Measurements from ENCODE around the gene SERINC4.
A peak's percentile ranks its signal among the peaks of the same experiment; 100 is the strongest.

The SERINC4 gene

DNA sequence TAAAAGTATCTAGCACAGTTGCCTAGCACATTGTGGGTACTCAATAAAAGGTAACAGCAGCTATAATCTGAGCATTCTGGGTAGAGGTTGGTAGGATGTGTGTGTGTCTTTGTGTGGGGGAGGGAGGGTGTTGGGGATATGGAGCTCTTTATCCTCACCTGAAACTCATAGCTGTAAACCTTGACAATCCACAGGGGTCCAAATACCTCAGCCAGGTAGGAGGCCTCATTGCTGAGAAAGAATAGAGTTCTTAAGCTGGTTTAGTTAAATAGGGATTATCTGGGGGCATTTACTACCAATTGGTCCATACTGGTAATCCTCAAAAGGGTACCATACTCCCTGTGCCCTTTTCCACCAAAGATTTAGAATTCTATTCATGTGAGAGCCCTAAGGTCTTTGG is 4.0 kb downstream of the SERINC4 start:
- no peak for DNase-seq

DNA sequence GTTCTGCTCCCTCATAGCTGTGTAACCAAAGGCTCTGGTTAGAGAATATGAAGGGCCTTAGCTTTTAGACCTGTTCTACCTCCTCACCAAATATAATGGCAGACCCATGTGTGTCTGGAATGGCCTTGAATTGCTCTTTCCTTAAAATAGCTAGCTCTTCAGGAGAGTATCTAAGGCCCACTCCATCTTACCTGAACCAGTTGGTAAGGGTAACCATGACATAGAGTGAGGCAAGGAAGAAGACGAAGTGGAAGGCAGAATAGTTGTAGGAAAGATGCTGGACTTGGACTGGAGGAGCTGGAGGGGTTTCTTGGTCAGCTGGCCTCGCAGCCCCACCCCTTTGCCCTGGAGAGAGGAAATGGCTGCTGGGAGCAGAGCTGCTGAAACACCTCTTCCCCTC is 4.8 kb downstream of the SERINC4 start:
- no peak for DNase-seq

DNA sequence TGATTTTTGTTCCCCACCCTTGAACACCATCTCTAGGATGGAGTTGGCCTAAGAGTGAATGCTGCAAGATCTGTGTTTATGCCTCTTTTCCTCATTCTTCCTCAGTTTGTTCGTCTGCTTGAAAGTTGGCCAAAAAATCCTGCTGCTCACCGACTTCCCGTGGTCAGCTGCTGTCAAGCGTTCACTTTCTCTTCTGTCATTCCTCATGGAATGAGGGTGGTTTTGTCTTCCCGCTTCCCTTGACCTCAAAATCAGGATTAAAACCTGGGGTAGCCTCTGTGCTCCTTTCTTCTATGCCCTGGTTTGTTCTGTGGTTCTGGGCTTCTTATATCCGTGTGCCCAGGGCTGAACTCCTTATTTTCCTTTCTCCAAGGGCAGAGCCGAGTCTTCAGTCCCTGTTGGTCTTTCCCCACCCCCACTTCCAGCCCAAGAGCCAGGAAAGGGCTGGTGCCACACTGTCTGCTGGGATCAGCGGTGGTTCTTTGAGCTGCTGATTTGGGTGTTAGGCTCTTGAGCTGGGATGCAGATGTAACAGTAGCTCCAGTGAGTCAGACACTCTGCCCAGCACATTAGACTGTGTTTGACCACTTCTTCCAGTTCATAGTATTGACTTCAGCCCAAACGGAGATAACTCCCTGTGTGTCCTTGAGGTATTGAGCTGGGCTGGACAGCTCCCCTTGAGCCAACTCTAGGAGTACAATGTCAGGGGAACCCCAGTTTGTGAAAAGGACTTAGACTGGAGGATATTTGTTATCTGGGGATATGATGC is 5.6 kb downstream of the SERINC4 start:
- DNase-seq: no peak

DNA sequence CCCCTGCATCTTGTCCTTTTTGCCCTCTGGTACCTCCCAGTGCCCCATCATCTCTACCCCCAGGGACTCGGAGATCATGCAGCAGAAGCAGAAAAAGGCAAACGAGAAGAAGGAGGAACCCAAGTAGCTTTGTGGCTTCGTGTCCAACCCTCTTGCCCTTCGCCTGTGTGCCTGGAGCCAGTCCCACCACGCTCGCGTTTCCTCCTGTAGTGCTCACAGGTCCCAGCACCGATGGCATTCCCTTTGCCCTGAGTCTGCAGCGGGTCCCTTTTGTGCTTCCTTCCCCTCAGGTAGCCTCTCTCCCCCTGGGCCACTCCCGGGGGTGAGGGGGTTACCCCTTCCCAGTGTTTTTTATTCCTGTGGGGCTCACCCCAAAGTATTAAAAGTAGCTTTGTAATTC is 6.4 kb downstream of the SERINC4 start:
- no peak for DNase-seq

DNA sequence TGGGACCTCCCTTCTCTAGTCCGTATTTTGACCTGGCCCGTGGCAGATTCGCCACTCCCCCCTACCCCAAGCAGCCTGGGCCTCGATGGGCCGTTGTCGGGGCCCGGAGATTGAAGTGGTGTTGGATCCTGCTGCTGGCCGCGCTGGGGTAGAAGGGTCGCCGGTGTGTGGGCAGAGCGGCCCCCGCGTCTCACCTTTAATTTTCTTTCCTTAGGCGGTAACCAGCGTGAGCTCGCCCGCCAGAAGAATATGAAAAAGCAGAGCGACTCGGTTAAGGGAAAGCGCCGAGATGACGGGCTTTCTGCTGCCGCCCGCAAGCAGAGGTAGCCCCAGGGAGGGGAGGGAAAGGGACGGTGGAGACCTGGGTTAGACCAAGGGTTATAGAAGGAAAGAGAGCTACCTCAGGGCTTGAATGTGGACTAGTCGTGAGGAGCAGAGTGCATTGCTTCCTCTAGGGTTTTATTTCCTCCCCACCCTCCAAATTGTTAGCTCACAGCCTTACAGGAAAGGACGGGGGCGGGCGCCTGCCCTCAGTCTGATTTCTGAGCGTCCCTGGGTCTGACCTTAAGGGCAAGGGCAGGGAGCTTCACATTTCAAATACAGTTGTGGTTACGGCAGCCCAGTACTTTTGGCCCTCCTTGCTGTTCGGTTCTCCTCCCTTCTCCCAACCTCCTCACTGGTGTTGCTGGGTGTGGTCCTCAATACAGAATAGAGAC is 7.1 kb downstream of the SERINC4 start:
- DNase-seq: peak; percentile 39

DNA sequence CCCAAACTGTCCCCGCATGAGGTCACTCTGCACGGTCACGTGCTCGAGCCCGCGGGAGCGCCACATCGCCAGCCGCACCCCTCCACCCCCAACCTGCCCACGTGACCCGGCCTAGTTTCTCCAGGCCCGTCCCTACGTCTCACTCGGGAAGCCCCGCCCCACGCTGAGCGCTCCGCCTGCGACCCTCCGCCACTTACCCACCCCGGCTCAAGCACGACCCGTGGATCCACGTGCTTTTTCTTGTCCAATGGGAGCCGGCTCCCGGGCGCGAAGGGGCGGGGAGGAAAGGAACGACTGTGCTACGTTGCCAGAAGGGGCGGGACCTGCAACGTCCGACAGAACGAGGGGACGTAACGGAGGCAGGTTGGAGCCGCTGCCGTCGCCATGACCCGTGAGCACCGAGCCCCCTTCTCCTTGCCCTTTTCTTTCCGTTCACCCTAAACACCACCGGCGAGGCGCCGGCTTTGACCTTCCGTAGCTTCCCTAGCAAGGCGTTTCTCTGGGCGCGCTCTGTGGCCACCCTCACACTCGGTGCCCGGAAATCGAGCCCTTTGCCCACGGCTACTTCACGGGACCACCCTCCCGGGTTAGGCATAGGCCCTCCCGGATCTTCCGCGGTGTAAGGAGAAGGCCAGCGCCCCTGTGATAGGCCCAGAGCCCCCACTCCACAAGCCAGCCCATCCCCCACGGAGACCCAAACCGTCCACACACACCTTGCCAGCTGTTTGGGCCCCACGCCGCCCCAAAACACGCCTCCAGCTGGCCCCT is 7.8 kb downstream of the SERINC4 start, which contains the start of gene SERF2:
Gene SERF2 (plus strand): TSS at position 328 of the 768 bp plus-strand sequence. CDS start 57 bp downstream, at position 385.
- peak; percentile 100 for DNase-seq

DNA sequence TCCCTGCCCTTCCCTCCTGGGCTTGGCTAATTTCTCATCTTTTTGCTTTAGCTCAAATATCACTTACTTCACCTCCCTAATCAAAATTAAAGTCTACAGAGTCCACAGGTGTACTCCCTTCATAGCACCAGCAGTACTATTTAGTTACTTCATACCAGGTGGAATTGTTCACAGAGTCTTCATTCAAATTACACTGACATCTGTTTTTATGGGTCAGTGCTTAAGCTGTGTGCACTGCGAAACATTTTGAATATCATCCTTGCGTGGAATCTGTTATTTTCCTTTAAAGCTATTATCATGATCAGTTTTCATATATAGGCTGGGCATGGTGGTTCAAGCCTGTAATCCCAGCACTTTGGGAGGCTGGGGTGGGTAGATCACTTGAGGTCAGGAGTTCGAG is 10.6 kb downstream of the SERINC4 start:
- no peak for DNase-seq

DNA sequence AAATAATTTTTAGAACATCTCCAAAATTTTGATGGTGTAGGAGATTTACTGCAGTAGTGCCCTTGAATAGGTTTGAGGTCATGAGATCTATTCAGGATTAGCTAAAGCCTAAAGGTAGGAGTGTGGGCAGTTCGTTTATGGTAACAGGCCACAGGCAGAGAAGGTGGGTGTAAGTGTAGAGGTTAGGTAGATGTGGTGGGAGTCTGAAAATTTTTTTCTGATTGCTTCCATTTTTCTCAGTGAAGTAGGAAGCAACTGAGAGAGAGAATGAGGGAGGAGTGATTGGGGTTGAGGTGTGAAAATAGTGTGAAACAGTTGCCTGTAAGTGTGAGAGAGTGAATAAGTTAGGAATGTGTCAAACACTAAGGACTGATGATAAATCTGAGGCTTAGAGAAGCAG is 21.0 kb downstream of the SERINC4 start:
- no peak for DNase-seq

DNA sequence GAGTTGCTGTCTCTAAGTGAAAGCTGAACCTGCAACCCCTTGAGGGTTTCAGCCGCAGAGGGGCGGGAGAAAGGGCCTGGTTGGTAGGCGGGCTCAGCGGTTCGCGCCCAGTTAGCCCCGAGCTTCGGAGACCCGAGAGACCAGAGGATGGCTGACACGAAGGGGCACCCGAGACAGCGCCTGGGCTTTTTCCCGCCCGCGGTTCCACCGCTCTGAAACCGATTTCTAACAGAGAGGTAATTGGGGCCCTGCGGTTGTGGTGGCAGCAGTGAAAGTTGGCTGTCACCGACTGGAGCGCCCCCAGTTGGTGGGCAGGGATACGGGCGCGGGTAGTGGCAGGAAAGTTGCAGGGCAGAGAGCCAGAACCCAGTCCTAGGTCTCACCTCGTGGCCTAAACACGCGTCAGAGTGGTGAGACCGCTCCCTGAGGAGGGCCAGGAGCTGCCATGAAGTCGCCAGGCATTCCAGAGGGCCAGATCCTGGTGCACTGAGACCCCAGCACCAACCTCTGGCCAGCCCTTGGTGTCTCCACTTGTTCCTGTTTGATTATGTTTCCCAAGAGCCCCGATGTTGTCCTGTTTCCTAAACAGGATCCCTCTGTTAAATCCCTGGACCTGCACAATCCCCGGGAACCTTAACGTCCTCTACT is 22.6 kb downstream of the SERINC4 start:
- peak; percentile 82 for DNase-seq

DNA sequence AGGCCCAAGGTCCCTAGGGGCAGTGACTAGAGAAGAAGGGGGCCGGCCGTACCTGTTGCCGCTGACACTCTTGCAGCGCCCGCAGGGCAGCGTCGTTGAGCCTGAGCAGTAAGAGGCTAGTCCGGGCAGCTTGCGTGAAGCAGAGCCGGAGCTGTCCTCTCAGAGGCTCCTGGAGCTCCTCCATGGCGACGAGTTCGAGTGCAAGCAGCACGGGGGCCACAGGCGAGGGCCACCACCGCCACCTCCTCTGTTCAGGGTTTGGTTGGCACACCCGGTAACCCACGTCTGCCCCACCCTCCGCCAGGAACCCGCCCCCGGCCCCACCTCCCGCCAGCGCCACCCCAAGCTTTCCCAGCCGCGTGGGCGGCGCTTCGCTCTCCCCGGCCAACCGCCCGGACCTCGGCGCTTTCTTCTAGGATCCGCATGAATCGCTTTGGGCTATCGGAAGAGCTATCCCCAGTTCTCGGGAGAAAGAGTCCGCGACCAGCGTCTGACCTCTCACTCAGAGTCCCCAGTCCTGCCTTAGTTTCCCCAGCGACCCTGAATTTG is 23.2 kb downstream of the SERINC4 start, which contains the start of gene ELL3:
Gene ELL3 (minus strand): TSS at position 249 of the 549 bp plus-strand sequence. CDS start 65 bp downstream, at position 184.
- peak; percentile 91 for DNase-seq

DNA sequence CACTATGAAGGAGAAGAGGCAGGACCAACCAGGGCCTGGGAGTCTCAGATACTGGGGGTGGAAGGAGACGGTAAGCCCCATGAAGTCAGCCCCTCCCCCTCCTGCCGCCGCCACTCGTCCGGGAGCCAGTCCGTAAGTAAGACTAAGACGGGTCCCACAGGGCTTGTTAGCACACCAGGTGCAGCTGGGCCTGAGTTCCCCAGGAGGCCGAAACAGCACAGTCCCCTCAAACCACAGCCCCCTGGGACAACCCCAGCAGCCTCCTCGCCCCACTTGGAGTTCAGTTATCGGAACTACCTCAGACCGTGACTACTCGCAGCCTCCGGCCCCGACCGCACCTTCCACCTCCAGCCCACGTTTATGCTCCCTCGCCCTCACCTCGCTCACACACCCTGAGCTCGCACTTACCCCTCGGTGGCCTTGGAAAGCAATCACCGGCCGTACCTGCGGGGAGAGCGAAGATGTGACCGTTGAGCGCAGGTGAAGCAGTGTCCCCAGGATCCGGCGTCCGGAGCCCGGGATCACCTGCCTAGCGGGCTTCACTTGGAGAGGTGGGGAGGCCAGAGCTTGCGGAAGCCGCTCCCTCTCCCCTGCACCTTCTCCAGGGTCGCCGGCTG is 23.8 kb downstream of the SERINC4 start:
- peak; percentile 22 for DNase-seq

DNA sequence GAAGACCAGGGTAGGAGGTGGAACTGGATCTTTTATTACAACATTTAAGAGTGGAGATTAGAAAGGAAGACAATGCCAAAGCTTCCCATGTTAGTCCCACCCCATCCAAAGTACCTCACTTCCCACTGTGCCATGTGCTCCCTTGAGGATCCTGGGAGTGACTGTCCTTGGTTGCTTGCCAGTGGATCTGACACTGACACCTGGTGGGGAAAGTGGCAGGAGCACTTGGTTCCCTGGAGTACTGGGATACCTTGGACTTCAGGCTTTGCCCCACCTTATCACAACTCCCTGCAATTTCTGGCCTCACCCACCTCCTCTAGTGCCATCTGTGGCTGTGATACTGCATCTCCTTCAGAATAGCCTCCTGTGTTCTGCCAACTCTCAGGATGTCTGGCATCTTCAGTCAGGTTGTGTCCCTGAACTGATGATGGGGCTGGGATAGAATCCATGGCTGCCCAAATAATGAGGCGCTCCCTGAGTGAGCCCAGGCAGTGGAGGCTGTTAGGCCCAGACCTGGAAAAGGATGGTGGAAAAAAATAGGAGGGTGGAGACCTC is 24.5 kb downstream of the SERINC4 start:
- no peak for DNase-seq

DNA sequence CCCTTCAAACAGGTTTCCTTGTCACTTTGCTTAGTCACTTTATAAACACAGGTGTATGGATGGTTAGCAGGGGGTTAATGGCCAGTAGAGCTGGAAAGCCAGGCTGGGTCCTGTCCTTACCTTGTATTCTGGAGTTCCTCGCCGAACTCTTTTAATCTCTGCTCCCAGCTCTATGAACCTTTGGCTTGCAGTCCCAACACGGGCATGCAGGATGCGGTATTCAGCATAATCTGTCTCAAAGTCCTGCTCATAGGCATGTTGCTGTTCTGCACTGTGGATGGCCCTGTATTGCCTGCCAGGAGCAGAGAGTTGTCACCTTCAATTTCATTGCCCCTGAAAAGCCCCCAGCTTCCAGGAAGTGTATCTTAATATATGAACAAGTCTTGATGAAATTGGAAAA is 26.0 kb downstream of the SERINC4 start:
- DNase-seq: no peak

DNA sequence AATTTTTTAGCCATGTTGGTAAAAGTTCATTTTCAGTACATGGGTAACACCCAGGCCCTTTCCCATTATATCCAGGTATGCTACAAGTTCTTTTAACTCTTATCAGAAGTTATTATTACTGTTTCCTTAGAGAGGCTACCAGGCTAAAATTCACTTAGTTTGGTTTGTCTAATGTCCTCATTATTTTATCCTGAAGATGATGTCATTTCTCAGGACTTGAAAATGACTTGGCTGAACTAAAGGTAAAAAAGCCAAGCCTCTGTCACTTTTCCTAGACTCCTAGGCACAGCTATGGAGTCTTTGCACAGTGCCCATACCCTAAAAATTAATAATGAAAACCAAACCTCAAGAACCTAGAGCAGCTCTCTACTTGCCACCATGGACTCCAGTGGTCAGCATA is 27.4 kb downstream of the SERINC4 start:
- no peak for DNase-seq

DNA sequence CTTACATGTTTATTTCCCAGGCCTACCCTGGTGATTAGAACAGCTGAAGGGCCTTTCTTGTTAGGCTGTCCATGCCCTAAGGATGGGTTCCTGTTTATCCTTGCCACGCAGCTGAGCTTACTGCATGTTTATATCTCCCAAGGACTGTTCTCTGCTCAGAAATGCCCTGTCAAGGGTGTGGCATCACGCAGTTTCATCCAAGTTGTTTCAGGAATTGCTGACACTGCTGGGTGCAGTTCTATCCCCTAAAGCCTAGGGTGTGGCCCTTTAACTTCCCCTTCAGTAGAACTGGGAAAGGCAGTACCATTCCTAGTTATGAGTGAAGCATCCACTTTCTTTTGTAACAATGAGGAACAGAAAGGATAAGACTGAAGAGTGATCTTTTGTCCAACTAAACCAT is 28.2 kb downstream of the SERINC4 start:
- DNase-seq: no peak

DNA sequence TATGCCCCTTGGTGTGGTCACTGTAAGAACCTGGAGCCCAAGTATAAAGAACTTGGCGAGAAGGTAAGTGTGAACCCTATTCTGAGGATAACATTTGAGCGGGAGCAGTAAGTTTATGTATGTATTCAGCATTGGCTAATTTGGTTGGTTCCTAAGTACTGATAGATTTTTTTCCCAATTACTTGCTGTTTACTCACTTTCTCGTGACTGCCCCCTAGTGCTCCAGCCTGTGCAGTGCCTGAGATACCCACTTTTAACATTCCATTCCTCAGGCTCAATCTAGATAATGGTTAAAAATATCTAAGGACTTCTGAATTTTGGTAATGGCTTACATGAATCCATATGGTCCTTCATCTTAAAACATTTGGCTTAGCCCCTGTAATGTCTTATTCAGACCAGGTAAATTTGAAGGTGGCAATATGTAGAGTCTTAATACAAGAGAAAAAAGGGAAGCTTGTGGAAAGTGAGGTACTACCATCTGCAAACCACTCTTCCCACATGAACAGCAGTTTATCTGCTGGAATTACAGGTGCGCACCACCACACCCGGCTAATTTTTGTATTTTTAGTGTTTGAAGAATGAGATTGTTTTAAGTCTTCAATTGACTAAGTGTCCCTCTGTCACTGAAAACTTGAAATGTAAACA is 30.3 kb downstream of the SERINC4 start:
- DNase-seq: peak; percentile 76

DNA sequence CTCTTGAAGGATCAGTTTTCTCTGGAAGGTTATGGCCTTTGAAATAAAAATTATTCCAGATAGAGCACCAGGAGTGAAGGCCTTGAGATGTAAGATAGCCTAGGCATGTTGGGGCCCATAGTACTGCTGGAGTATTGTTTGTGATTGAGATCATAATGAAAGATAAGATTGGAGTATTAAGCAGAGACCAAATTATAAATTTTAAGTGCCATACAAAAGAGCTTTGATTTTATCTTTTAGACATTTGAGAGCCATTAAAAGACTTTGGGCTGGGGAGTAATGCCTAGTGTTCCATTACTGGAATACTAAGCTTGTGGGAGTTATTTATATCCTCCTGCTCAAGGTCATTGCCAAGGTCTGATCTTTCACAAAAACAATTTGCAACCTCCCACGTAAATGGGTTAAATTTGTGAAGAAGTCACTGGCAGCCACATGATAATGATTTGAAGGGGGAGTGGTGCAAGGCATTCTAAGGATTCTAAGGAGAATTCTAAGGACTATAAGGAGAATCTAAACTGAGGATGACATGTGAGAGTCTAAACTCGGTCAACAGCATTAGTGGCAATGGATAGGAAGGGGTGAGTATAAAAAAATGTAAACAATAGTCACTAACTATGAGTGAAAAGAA is 36.1 kb downstream of the SERINC4 start:
- DNase-seq: no peak

DNA sequence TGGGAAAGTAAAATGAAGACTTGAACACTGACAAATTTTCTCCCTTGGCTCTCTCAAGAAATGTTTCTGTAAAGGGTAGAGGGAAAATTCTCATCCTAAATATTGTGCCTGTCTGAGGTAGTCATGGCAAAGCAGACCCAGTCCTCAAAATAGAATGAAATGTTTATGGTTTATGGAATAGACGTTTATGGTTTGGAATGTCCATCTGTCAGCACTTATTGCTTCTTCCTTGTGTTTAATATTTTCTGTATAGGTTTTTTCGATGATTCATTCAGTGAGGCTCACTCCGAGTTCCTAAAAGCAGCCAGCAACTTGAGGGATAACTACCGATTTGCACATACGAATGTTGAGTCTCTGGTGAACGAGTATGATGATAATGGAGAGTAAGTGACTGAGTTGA is 37.2 kb downstream of the SERINC4 start:
- DNase-seq: no peak

DNA sequence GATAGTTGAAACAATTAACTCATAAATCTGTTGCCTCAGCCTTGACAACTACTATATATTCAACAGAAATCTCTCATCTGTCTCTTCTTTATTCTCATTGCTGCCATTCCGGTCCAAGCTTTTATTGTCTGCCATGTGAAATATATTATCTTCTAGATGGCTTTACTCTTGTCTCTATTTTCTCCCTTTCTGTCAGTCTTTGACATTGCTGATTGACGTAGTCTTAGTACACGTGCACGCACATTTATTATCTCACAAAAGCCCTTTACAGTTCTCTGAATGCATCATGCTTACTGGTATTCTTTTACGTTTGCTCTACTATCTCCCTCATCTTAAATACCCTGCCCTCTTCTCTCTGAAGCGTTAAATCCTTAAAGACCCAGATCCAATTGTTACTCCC is 48.1 kb downstream of the SERINC4 start:
- DNase-seq: no peak

DNA sequence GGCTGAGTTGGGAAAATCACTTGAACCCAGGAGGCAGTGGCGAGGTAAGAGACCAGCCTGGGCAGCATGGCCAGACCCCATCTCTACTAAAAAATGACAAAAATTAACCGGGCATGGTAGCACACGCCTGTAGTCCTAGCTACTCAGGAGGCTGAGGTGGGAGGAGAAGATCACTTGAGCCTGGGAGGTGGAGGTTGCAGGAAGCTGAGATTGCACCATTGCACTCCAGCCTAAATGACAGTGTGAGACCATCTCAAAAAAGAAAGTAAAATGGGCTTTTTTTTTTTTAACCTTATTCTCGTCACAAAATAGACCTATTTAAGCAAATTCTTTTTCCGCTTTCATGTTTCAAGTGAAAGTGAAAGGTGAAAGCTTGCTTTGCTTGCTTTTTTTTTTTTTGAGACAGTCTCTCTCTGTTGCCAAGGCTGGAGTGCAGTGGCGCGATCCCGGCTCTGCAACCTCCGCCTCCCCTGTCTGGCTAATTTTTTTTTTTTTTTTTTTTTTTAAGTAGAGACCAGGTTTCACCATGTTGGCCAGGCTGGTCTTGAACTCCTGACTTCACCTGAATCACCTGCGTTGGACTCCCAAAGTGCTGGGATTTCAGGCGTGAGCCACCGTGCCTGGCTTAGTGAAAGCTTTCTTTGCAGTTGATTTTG is 50.2 kb downstream of the SERINC4 start:
- DNase-seq: peak; percentile 54
